22Rv1 (cell line): ENCODE measurements around the gene TSPAN14.

Experiments used
- H3K27ac ChIP-seq: fragments of 450-650 bp; 2 replicates; pipeline ENCODE4 v1.5.1; 2017
- CTCF ChIP-seq: fragments of 450-650 bp; IDR thresholded peaks from 2 replicates; pipeline ENCODE4 v1.5.1; 2017; ENCODE audit warnings: mild to moderate bottlenecking
- ZFX ChIP-seq: fragments of 450-650 bp; IDR thresholded peaks from 2 replicates; pipeline ENCODE4 v1.6.1; 2017; ENCODE audit warnings: antibody characterized with exemption, borderline replicate concordance

Gene TSPAN14

GRCh38 chr10:80484243-80484642 lies 30.1 kb downstream of the TSPAN14 start:
- H3K27ac ChIP-seq: no peak overlapping the region
- TF ChIP-seq CTCF (no peak), ZFX (no peak)

GRCh38 chr10:80484676-80485075 lies 30.6 kb downstream of the TSPAN14 start:
- H3K27ac ChIP-seq: no peak overlapping the region
- no peak for TF ChIP-seq CTCF
- no peak for TF ChIP-seq ZFX

- TF ChIP-seq CTCF (no peak), ZFX (no peak)
- no peak overlapping the region for H3K27ac ChIP-seq
Measured at GRCh38 chr10:80485076-80485945, 31.2 kb downstream of the TSPAN14 start.

GRCh38 chr10:80485946-80486764 lies 32.0 kb downstream of the TSPAN14 start:
- no peak overlapping the region for H3K27ac ChIP-seq
- TF ChIP-seq CTCF: no peak
- TF ChIP-seq ZFX: no peak

GRCh38 chr10:80486785-80487420 lies 32.8 kb downstream of the TSPAN14 start:
- TF ChIP-seq ZFX (no peak), CTCF (no peak)
- no peak overlapping the region for H3K27ac ChIP-seq

- no peak overlapping the region for H3K27ac ChIP-seq
- TF ChIP-seq ZFX (no peak), CTCF (no peak)
Measured at GRCh38 chr10:80487421-80487785, 33.3 kb downstream of the TSPAN14 start.
